WERI-Rb-1 (cell line): Measurements from ENCODE around the gene SOCS3.

Experiments
- DNase-seq: peaks from one replicate; pipeline ENCODE4 v3.0.0-alpha.2; 2020
- H3K27ac ChIP-seq: fragments of 250-450 bp; sonication (Bioruptor Pico); 2 replicates; pipeline ENCODE4 v1.5.1; 2020; ENCODE audit warnings: mild to moderate bottlenecking, moderate library complexity
- H3K27me3 ChIP-seq: fragments of 250-450 bp; sonication (Bioruptor Pico); 2 replicates; pipeline ENCODE4 v1.5.1; 2021; ENCODE audit warnings: mild to moderate bottlenecking, low read depth, moderate library complexity; ENCODE audit not compliant: insufficient read depth, severe bottlenecking
- H3K36me3 ChIP-seq: fragments of 250-450 bp; sonication (Bioruptor Pico); 2 replicates; pipeline ENCODE4 v1.5.1; 2020; ENCODE audit warnings: mild to moderate bottlenecking, moderate library complexity
- H3K4me3 ChIP-seq: 2 replicates; pipeline ENCODE4 v1.5.1; 2011; ENCODE audit warnings: low read depth, mild to moderate bottlenecking, control low read depth, low read length
- H3K9me3 ChIP-seq: fragments of 250-450 bp; sonication (Bioruptor Pico); 2 replicates; pipeline ENCODE4 v1.5.1; 2021; ENCODE audit warnings: mild to moderate bottlenecking, moderate library complexity; ENCODE audit not compliant: severe bottlenecking
- TF ChIP-seq, protein P1 (sequence below): IDR thresholded peaks from 2 replicates; pipeline ENCODE4 v1.5.1; 2011; ENCODE audit warnings: low read depth, mild to moderate bottlenecking, control low read depth, inconsistent platforms, low read length

Gene SOCS3

DNA sequence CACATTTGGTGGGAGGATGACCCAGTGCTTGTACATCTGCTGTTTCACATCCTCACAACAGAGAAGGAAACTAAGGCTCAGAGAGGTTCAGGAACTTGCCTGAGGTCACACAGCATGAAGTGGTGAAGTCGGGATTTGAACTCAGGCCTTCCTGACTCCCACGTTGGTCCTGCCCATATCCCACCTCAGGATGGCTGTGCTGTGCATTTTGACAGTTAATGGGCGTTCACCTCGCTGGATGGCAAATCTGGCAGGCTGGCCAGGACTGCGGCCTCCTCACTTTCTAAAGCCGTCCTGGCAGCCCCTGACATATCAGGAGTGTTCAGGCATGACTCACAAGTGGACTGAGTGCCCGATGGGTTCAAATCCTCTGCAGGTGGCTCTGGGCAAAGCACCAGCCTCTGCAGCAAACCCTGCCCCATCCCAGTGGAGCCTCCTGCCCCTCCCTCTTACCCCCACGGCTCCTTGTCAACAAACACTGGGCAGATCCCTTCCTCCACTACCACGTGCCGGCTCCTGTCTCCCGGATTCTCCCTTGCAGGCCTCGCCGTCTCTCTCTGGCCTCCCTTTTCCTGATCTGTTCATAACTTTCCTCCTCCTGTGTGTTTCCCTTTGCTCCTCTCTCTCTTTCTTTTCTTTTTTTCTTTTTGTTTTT lies 29.2 kb downstream of the SOCS3 start:
- no peaks in the 10 kb centered on the region for H3K36me3 ChIP-seq
- no peaks in the 10 kb centered on the region for H3K27me3 ChIP-seq
- no peaks in the 10 kb centered on the region for H3K9me3 ChIP-seq
- no peak overlapping the region for H3K4me3 ChIP-seq
- H3K27ac ChIP-seq, result no peak overlapping the region
- no peak for DNase-seq
- TF ChIP-seq, protein P1, sequence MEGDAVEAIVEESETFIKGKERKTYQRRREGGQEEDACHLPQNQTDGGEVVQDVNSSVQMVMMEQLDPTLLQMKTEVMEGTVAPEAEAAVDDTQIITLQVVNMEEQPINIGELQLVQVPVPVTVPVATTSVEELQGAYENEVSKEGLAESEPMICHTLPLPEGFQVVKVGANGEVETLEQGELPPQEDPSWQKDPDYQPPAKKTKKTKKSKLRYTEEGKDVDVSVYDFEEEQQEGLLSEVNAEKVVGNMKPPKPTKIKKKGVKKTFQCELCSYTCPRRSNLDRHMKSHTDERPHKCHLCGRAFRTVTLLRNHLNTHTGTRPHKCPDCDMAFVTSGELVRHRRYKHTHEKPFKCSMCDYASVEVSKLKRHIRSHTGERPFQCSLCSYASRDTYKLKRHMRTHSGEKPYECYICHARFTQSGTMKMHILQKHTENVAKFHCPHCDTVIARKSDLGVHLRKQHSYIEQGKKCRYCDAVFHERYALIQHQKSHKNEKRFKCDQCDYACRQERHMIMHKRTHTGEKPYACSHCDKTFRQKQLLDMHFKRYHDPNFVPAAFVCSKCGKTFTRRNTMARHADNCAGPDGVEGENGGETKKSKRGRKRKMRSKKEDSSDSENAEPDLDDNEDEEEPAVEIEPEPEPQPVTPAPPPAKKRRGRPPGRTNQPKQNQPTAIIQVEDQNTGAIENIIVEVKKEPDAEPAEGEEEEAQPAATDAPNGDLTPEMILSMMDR, result no peak

DNA sequence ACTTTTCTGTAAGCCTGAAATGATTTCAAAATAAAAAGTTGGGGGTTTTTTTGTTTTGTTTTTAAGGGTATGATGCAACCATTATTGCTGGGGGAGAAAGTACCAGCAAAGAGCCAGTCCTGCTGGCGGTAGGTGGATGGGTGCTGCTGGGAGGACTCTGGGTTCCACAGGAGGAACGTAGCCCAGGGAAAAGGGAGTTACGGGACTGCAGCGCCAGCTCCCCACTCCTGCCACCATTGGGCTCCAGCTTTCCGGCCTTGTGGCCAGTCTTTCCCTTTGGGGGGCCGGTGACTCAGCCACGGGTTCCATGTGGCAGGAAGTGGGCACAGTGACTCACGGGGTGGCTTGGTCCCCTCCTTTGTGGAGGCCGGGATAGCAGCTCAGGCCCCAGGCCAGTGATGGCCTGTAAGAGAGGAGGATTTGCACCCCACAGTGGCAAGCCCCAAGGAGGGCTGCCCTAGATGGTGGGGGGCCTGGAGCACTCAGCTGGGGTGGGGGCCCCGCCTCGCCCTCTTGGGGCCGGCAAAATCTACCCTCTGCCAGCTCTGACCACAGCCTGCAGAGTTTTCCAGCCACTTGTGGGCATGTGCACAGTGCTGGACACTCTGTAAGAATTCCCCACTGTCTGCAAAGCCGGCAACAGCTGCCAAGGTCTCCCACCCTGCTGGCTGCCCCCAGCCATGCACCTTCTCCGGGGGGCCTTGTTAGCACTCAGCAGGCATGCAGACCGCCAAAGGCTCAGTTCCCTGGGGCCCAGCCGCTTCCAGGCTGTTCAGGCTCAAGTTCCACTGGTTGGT lies 30.4 kb downstream of the SOCS3 start:
- Histone ChIP-seq H3K9me3 (no peaks in the 10 kb centered on the region), H3K4me3 (no peak overlapping the region), H3K36me3 (no peaks in the 10 kb centered on the region), H3K27ac (no peak overlapping the region), H3K27me3 (no peaks in the 10 kb centered on the region)
- DNase-seq, result no peak
- TF ChIP-seq, protein P1, result no peak

DNA sequence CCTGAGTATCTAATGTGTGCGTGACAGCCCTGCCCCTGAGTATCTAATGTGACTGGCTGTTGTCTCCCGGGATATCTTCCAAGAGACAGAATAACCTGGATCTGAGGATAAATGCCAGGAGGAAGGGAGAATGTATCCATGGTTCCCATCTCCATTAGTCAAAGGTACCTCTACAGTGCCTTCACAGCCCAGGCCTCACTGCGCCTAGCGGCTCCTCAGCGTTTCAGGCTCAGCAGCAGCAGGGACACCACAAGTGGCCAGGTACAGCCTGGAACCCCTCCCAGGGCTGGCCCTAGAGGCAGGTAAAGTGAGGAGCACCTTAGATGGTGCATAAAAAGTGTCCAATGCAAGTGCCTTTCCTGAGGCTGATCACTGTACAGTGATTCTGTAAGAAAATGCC lies 32.0 kb downstream of the SOCS3 start:
- no peak for DNase-seq
- Histone ChIP-seq H3K4me3 (no peak overlapping the region), H3K27ac (no peak overlapping the region), H3K27me3 (no peaks in the 10 kb centered on the region), H3K9me3 (no peaks in the 10 kb centered on the region), H3K36me3 (no peaks in the 10 kb centered on the region)
- TF ChIP-seq, protein P1, result no peak

DNA sequence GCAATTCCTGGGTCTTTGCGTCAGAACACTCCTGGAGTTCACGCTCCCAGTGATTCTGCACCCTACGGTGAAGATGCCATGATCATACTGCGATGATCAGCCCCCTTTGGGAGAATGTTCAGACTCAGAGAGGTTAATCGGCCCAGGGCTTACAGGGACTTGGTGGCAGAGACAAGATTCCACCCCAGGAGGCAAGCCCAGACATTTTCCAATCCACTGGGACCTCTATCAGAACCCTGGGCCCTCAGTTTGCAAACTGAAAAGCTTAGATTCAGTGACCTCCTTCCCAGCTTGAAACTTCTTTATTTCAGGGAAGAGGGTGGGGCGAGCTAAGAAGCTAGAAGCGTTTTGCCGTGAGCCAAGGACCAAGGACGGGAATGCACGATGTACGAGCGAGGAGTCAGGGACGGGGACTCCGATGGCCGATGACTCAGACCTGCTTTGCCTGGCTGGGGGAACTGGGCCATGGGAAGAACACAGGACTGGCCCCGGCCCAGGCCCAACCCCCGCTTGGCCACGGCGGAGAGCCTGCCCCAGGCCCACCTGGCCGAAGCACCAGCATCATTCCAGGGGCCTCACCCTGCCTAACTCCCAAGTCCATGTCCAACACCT lies 34.7 kb downstream of the SOCS3 start:
- Histone ChIP-seq H3K9me3 (no peaks in the 10 kb centered on the region), H3K4me3 (no peak overlapping the region), H3K36me3 (no peaks in the 10 kb centered on the region), H3K27me3 (no peaks in the 10 kb centered on the region), H3K27ac (no peak overlapping the region)
- no peak for DNase-seq
- TF ChIP-seq, protein P1, result no peak

DNA sequence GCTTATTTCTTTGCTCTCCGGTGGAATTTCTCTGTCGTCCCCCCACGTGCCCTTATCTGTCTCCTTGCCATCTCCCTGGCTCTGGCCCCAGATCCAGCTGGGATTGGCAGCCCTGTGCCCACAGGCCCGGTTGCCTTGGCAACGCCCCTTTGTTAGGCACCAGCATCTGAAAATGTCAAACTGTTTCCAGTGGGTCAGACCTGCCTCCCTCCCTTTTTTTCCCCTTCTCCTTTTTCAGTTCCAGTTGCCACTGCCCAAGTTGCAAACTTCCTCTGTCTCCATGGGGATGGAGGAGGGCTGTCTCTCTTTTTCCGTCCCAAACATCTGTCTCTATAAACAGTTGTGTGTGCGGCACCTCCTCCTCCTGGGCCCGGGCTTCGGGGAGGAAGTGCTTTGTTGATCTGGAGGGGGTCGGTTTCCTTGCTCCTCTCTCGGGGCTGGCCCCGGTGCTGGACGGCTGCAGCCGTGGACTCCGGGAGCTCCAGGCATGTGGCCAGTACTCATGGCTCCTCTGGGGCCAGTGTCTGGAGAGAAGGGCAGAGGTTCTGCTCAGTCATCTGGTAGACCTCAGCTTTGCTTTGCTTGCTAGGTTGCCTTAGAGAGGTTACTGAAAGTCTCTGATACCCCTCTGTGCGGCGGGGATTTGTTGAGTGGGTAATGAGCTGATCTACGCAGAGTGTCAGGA lies 35.3 kb downstream of the SOCS3 start:
- no peak for DNase-seq
- no peaks in the 10 kb centered on the region for H3K27me3 ChIP-seq
- H3K27ac ChIP-seq, result 0 out of 2 replicates have a peak overlapping the region, but pooled peaks have one; percentile 1
- TF ChIP-seq, protein P1, result no peak
- no peaks in the 10 kb centered on the region for H3K36me3 ChIP-seq
- no peak overlapping the region for H3K4me3 ChIP-seq
- H3K9me3 ChIP-seq, result no peaks in the 10 kb centered on the region
